HUES6 (cell line): ENCODE data around the gene DNAH3.
"Not testable (repeated sequence)": the region's sequence is repeated elsewhere in the genome, so short reads cannot be mapped to it uniquely, and the experiment has no call there.

Experiments used
- H3K27ac ChIP-seq: 2 replicates; pipeline ENCODE4 v1.7.0; 2013; ENCODE audit warnings: low read depth, mild to moderate bottlenecking, low read length, inconsistent platforms
- H3K27me3 ChIP-seq: 2 replicates; pipeline ENCODE4 v1.6.1; 2013; ENCODE audit warnings: low read length; ENCODE audit not compliant: control insufficient read depth, insufficient read depth
- H3K36me3 ChIP-seq: 2 replicates; pipeline ENCODE4 v1.6.1; 2013; ENCODE audit warnings: low read length; ENCODE audit not compliant: control insufficient read depth, insufficient read depth
- H3K4me1 ChIP-seq: 2 replicates; pipeline ENCODE4 v1.6.1; 2013; ENCODE audit warnings: low read length; ENCODE audit not compliant: control insufficient read depth, insufficient read depth
- H3K4me3 ChIP-seq: 2 replicates; pipeline ENCODE4 v1.5.1; 2013; ENCODE audit warnings: low read depth, low read length
- H3K9ac ChIP-seq: one replicate; pipeline ENCODE4 v1.6.1; 2013; ENCODE audit warnings: mild to moderate bottlenecking, low read length
- H3K9me3 ChIP-seq: 2 replicates; pipeline ENCODE4 v1.6.1; 2013; ENCODE audit warnings: low read depth, low read length; ENCODE audit not compliant: control insufficient read depth, insufficient read depth

Gene DNAH3

GRCh38 chr16:21186326-21186691 lies 35.7 kb upstream of the DNAH3 start:
- H3K9me3 ChIP-seq: peaks cover 32% of the 10 kb centered on the region
- no peak overlapping the region for H3K4me3 ChIP-seq
- no peak overlapping the region for H3K27ac ChIP-seq
- H3K9ac ChIP-seq: no peak overlapping the region
- peaks cover 10% of the 10 kb centered on the region for H3K4me1 ChIP-seq
- H3K36me3 ChIP-seq: peaks cover 24% of the 10 kb centered on the region
- H3K27me3 ChIP-seq: peaks cover 8% of the 10 kb centered on the region

GRCh38 chr16:21185659-21186325 lies 35.1 kb upstream of the DNAH3 start:
- Histone ChIP-seq H3K27ac (no peak overlapping the region), H3K27me3 (peaks cover 8% of the 10 kb centered on the region), H3K36me3 (peaks cover 29% of the 10 kb centered on the region), H3K9ac (no peak overlapping the region), H3K4me3 (no peak overlapping the region), H3K4me1 (peaks cover 10% of the 10 kb centered on the region), H3K9me3 (peaks cover 36% of the 10 kb centered on the region)

- Histone ChIP-seq H3K9me3 (peaks cover 38% of the 10 kb centered on the region), H3K27me3 (peaks cover 6% of the 10 kb centered on the region), H3K4me3 (no peak overlapping the region), H3K27ac (no peak overlapping the region), H3K36me3 (peaks cover 38% of the 10 kb centered on the region), H3K4me1 (peaks cover 10% of the 10 kb centered on the region), H3K9ac (no peak overlapping the region)
Observed at GRCh38 chr16:21184834-21185233, 34.2 kb upstream of the DNAH3 start.

- Histone ChIP-seq H3K9me3 (peaks cover 38% of the 10 kb centered on the region), H3K4me3 (no peak overlapping the region), H3K4me1 (peaks cover 10% of the 10 kb centered on the region), H3K9ac (no peak overlapping the region), H3K36me3 (peaks cover 47% of the 10 kb centered on the region), H3K27ac (no peak overlapping the region), H3K27me3 (no peaks in the 10 kb centered on the region)
Observed at GRCh38 chr16:21183995-21184394, 33.3 kb upstream of the DNAH3 start.

GRCh38 chr16:21179983-21180365 lies 29.3 kb upstream of the DNAH3 start:
- H3K4me3 ChIP-seq: no peak overlapping the region
- H3K9ac ChIP-seq: no peak overlapping the region
- no peaks in the 10 kb centered on the region for H3K27me3 ChIP-seq
- peaks cover 76% of the 10 kb centered on the region for H3K36me3 ChIP-seq
- H3K27ac ChIP-seq: no peak overlapping the region
- peaks cover 47% of the 10 kb centered on the region for H3K9me3 ChIP-seq
- 0 out of 2 replicates have a peak, but pooled peaks cover 4% of the 10 kb centered on the region for H3K4me1 ChIP-seq

- H3K4me3 ChIP-seq: no peak overlapping the region
- H3K27me3 ChIP-seq: no peaks in the 10 kb centered on the region
- 0 out of 2 replicates have a peak, but pooled peaks cover under 1% of the 10 kb centered on the region for H3K4me1 ChIP-seq
- H3K36me3 ChIP-seq: peaks cover 81% of the 10 kb centered on the region
- H3K27ac ChIP-seq: no peak overlapping the region
- H3K9me3 ChIP-seq: peaks cover 44% of the 10 kb centered on the region
- H3K9ac ChIP-seq: no peak overlapping the region
Observed at GRCh38 chr16:21179126-21179982, 28.7 kb upstream of the DNAH3 start.

- H3K36me3 ChIP-seq: peaks cover 81% of the 10 kb centered on the region
- no peak overlapping the region for H3K27ac ChIP-seq
Observed at GRCh38 chr16:21175397-21175796, 24.8 kb upstream of the DNAH3 start.

GRCh38 chr16:21172650-21173049 lies 22.0 kb upstream of the DNAH3 start:
- no peaks in the 10 kb centered on the region for H3K9me3 ChIP-seq
- H3K9ac ChIP-seq: no peak overlapping the region
- no peak overlapping the region for H3K4me3 ChIP-seq
- H3K27ac ChIP-seq: no peak overlapping the region
- peaks cover 69% of the 10 kb centered on the region for H3K36me3 ChIP-seq
- H3K27me3 ChIP-seq: no peaks in the 10 kb centered on the region
- no peaks in the 10 kb centered on the region for H3K4me1 ChIP-seq

More at GRCh38 chr16:21175397-21175796, 24.8 kb upstream of the DNAH3 start:
- no peak overlapping the region for H3K4me3 ChIP-seq
- H3K9ac ChIP-seq: no peak overlapping the region
- H3K9me3 ChIP-seq: peaks cover 9% of the 10 kb centered on the region
- H3K4me1 ChIP-seq: no peaks in the 10 kb centered on the region
- no peaks in the 10 kb centered on the region for H3K27me3 ChIP-seq

GRCh38 chr16:21170116-21170515 lies 19.5 kb upstream of the DNAH3 start:
- not testable (repeated sequence) for H3K27me3 ChIP-seq, H3K4me1 ChIP-seq, H3K27ac ChIP-seq, H3K9me3 ChIP-seq, H3K4me3 ChIP-seq, H3K9ac ChIP-seq
- H3K36me3 ChIP-seq: peaks cover 69% of the 10 kb centered on the region

- no peaks in the 10 kb centered on the region for H3K9me3 ChIP-seq
- H3K9ac ChIP-seq: no peak overlapping the region
- peaks cover 67% of the 10 kb centered on the region for H3K36me3 ChIP-seq
- H3K4me1 ChIP-seq: no peaks in the 10 kb centered on the region
- no peak overlapping the region for H3K4me3 ChIP-seq
- H3K27ac ChIP-seq: no peak overlapping the region
- no peaks in the 10 kb centered on the region for H3K27me3 ChIP-seq
Observed at GRCh38 chr16:21169249-21169981, 18.8 kb upstream of the DNAH3 start.
